Measurements from ENCODE around the gene CNTNAP2. TPM values are rescaled to one million over a fixed set of nuclear protein-coding genes. Genes with fewer than 3 reads are reported as not detected.

The CNTNAP2 gene
- total and polyA plus RNA-seq, 9 of the 15 experiments (the other 6 are each of a cell fraction or from before 2014, with no cell fraction given): 0.04 to 0.62 (median 0.09) TPM; not detected in 4

GRCh38 chr7:147296201-147296600, 1179.6 kb downstream of the CNTNAP2 start (continued):
- TF ChIP-seq, protein P1, sequence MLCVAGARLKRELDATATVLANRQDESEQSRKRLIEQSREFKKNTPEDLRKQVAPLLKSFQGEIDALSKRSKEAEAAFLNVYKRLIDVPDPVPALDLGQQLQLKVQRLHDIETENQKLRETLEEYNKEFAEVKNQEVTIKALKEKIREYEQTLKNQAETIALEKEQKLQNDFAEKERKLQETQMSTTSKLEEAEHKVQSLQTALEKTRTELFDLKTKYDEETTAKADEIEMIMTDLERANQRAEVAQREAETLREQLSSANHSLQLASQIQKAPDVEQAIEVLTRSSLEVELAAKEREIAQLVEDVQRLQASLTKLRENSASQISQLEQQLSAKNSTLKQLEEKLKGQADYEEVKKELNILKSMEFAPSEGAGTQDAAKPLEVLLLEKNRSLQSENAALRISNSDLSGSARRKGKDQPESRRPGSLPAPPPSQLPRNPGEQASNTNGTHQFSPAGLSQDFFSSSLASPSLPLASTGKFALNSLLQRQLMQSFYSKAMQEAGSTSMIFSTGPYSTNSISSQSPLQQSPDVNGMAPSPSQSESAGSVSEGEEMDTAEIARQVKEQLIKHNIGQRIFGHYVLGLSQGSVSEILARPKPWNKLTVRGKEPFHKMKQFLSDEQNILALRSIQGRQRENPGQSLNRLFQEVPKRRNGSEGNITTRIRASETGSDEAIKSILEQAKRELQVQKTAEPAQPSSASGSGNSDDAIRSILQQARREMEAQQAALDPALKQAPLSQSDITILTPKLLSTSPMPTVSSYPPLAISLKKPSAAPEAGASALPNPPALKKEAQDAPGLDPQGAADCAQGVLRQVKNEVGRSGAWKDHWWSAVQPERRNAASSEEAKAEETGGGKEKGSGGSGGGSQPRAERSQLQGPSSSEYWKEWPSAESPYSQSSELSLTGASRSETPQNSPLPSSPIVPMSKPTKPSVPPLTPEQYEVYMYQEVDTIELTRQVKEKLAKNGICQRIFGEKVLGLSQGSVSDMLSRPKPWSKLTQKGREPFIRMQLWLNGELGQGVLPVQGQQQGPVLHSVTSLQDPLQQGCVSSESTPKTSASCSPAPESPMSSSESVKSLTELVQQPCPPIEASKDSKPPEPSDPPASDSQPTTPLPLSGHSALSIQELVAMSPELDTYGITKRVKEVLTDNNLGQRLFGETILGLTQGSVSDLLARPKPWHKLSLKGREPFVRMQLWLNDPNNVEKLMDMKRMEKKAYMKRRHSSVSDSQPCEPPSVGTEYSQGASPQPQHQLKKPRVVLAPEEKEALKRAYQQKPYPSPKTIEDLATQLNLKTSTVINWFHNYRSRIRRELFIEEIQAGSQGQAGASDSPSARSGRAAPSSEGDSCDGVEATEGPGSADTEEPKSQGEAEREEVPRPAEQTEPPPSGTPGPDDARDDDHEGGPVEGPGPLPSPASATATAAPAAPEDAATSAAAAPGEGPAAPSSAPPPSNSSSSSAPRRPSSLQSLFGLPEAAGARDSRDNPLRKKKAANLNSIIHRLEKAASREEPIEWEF (CRISPR knock-in tag; IDR thresholded peaks at IDR 0.05): no peak
- TF ChIP-seq GABPA (tag; conservative IDR thresholded peaks at IDR 0.05; ENCODE audit: low read depth) (no peak), BACH1 (tag; IDR thresholded peaks at IDR 0.05) (no peak), POU5F1 (IDR thresholded peaks at IDR 0.05; ENCODE audit: borderline replicate concordance, low read depth, low read length, partially characterized antibody) (no peak), ZNF785 (CRISPR knock-in tag; IDR thresholded peaks at IDR 0.05) (no peak), CBX5 (IDR thresholded peaks at IDR 0.05; ENCODE audit: borderline replicate concordance, low read depth) (no peak), TFAP4 (CRISPR knock-in tag; IDR thresholded peaks at IDR 0.05; ENCODE audit: borderline replicate concordance) (no peak), GATAD2B (IDR thresholded peaks at IDR 0.05; ENCODE audit: borderline replicate concordance) (no peak)
